Measurements from ENCODE around the gene RBBP8.

The RBBP8 gene

GRCh38 chr18:22987547-22988189 lies 54.5 kb downstream of the RBBP8 start:
- Histone ChIP-seq H3K4me3 (ENCODE audit: low read depth, low read length) (no peak overlapping the region), H3K4me1 (ENCODE audit: control insufficient read depth, insufficient read depth, low read length, unreplicated experiment) (peaks cover 4% of the 10 kb centered on the region), H3K36me3 (ENCODE audit: insufficient read depth, low read length) (peaks cover 23% of the 10 kb centered on the region; the same call in 1 of the 2 replicates), H2AFZ (ENCODE audit: low read length, unreplicated experiment) (no peak overlapping the region), H3K79me2 (ENCODE audit: control insufficient read depth, insufficient read depth, low read length, unreplicated experiment) (no peaks in the 10 kb centered on the region), H3K27ac (ENCODE audit: low read depth, low read length) (no peak overlapping the region), H3K27me3 (ENCODE audit: insufficient read depth, low read length) (no peaks in the 10 kb centered on the region)

- peaks cover 4% of the 10 kb centered on the region for H3K4me1 ChIP-seq (ENCODE audit: control insufficient read depth, insufficient read depth, low read length, unreplicated experiment)
- H3K4me3 ChIP-seq (ENCODE audit: low read depth, low read length): no peak overlapping the region
- H3K36me3 ChIP-seq (ENCODE audit: insufficient read depth, low read length): peaks cover 23% of the 10 kb centered on the region; the same call in 1 of the 2 replicates
- no peaks in the 10 kb centered on the region for H3K27me3 ChIP-seq (ENCODE audit: insufficient read depth, low read length)
- no peaks in the 10 kb centered on the region for H3K79me2 ChIP-seq (ENCODE audit: control insufficient read depth, insufficient read depth, low read length, unreplicated experiment)
- H3K27ac ChIP-seq (ENCODE audit: low read depth, low read length): no peak overlapping the region
- H2AFZ ChIP-seq (ENCODE audit: low read length, unreplicated experiment): no peak overlapping the region
These were observed 55.1 kb downstream of the RBBP8 start for GRCh38 chr18:22988208-22988607.

- peaks cover 8% of the 10 kb centered on the region for H3K36me3 ChIP-seq (ENCODE audit: insufficient read depth, low read length)
- H3K27ac ChIP-seq (ENCODE audit: low read depth, low read length): no peak overlapping the region
- H3K4me1 ChIP-seq (ENCODE audit: control insufficient read depth, insufficient read depth, low read length, unreplicated experiment): peaks cover 8% of the 10 kb centered on the region
- no peak overlapping the region for H3K4me3 ChIP-seq (ENCODE audit: low read depth, low read length)
- H3K27me3 ChIP-seq (ENCODE audit: insufficient read depth, low read length): no peaks in the 10 kb centered on the region
- no peak overlapping the region for H2AFZ ChIP-seq (ENCODE audit: low read length, unreplicated experiment)
- no peaks in the 10 kb centered on the region for H3K79me2 ChIP-seq (ENCODE audit: control insufficient read depth, insufficient read depth, low read length, unreplicated experiment)
These were observed 65.2 kb downstream of the RBBP8 start for GRCh38 chr18:22998344-22998743.

GRCh38 chr18:22999212-22999611 lies 66.1 kb downstream of the RBBP8 start:
- Histone ChIP-seq H3K36me3 (ENCODE audit: insufficient read depth, low read length) (peaks cover 8% of the 10 kb centered on the region), H3K27me3 (ENCODE audit: insufficient read depth, low read length) (no peaks in the 10 kb centered on the region), H3K4me1 (ENCODE audit: control insufficient read depth, insufficient read depth, low read length, unreplicated experiment) (peaks cover 8% of the 10 kb centered on the region), H2AFZ (ENCODE audit: low read length, unreplicated experiment) (no peak overlapping the region), H3K79me2 (ENCODE audit: control insufficient read depth, insufficient read depth, low read length, unreplicated experiment) (no peaks in the 10 kb centered on the region), H3K4me3 (ENCODE audit: low read depth, low read length) (no peak overlapping the region), H3K27ac (ENCODE audit: low read depth, low read length) (no peak overlapping the region)

GRCh38 chr18:22999647-23000046 lies 66.5 kb downstream of the RBBP8 start:
- H2AFZ ChIP-seq (ENCODE audit: low read length, unreplicated experiment): no peak overlapping the region
- no peaks in the 10 kb centered on the region for H3K79me2 ChIP-seq (ENCODE audit: control insufficient read depth, insufficient read depth, low read length, unreplicated experiment)
- H3K36me3 ChIP-seq (ENCODE audit: insufficient read depth, low read length): peaks cover 8% of the 10 kb centered on the region
- H3K4me3 ChIP-seq (ENCODE audit: low read depth, low read length): no peak overlapping the region
- H3K27me3 ChIP-seq (ENCODE audit: insufficient read depth, low read length): no peaks in the 10 kb centered on the region
- no peak overlapping the region for H3K27ac ChIP-seq (ENCODE audit: low read depth, low read length)
- peaks cover 8% of the 10 kb centered on the region for H3K4me1 ChIP-seq (ENCODE audit: control insufficient read depth, insufficient read depth, low read length, unreplicated experiment)

GRCh38 chr18:23003289-23003688 lies 70.2 kb downstream of the RBBP8 start:
- peaks cover 8% of the 10 kb centered on the region for H3K36me3 ChIP-seq (ENCODE audit: insufficient read depth, low read length)

GRCh38 chr18:23012249-23012648 lies 79.1 kb downstream of the RBBP8 start:
- H3K27ac ChIP-seq (ENCODE audit: low read depth, low read length): no peak overlapping the region
- H3K4me1 ChIP-seq (ENCODE audit: control insufficient read depth, insufficient read depth, low read length, unreplicated experiment): no peaks in the 10 kb centered on the region
- no peaks in the 10 kb centered on the region for H3K27me3 ChIP-seq (ENCODE audit: insufficient read depth, low read length)
- H3K36me3 ChIP-seq (ENCODE audit: insufficient read depth, low read length): 0 out of 2 replicates have a peak, but pooled peaks cover 3% of the 10 kb centered on the region
- H3K79me2 ChIP-seq (ENCODE audit: control insufficient read depth, insufficient read depth, low read length, unreplicated experiment): no peaks in the 10 kb centered on the region
- no peak overlapping the region for H3K4me3 ChIP-seq (ENCODE audit: low read depth, low read length)
- H2AFZ ChIP-seq (ENCODE audit: low read length, unreplicated experiment): no peak overlapping the region

More at GRCh38 chr18:23003289-23003688, 70.2 kb downstream of the RBBP8 start:
- no peak overlapping the region for H2AFZ ChIP-seq (ENCODE audit: low read length, unreplicated experiment)
- H3K27ac ChIP-seq (ENCODE audit: low read depth, low read length): no peak overlapping the region
- H3K79me2 ChIP-seq (ENCODE audit: control insufficient read depth, insufficient read depth, low read length, unreplicated experiment): no peaks in the 10 kb centered on the region
- H3K27me3 ChIP-seq (ENCODE audit: insufficient read depth, low read length): no peaks in the 10 kb centered on the region
- H3K4me1 ChIP-seq (ENCODE audit: control insufficient read depth, insufficient read depth, low read length, unreplicated experiment): peaks cover 8% of the 10 kb centered on the region
- no peak overlapping the region for H3K4me3 ChIP-seq (ENCODE audit: low read depth, low read length)

GRCh38 chr18:23020555-23021294 lies 87.6 kb downstream of the RBBP8 start:
- Histone ChIP-seq H3K27ac (ENCODE audit: low read depth, low read length) (no peak overlapping the region), H3K79me2 (ENCODE audit: control insufficient read depth, insufficient read depth, low read length, unreplicated experiment) (no peaks in the 10 kb centered on the region), H3K4me3 (ENCODE audit: low read depth, low read length) (no peak overlapping the region), H3K4me1 (ENCODE audit: control insufficient read depth, insufficient read depth, low read length, unreplicated experiment) (no peaks in the 10 kb centered on the region), H3K27me3 (ENCODE audit: insufficient read depth, low read length) (no peaks in the 10 kb centered on the region), H2AFZ (ENCODE audit: low read length, unreplicated experiment) (no peak overlapping the region), H3K36me3 (ENCODE audit: insufficient read depth, low read length) (peaks cover 6% of the 10 kb centered on the region; the same call in 1 of the 2 replicates)

GRCh38 chr18:23021623-23022022 lies 88.5 kb downstream of the RBBP8 start:
- Histone ChIP-seq H3K4me3 (ENCODE audit: low read depth, low read length) (no peak overlapping the region), H3K36me3 (ENCODE audit: insufficient read depth, low read length) (peaks cover 9% of the 10 kb centered on the region), H2AFZ (ENCODE audit: low read length, unreplicated experiment) (no peak overlapping the region), H3K27ac (ENCODE audit: low read depth, low read length) (no peak overlapping the region), H3K27me3 (ENCODE audit: insufficient read depth, low read length) (no peaks in the 10 kb centered on the region), H3K4me1 (ENCODE audit: control insufficient read depth, insufficient read depth, low read length, unreplicated experiment) (no peaks in the 10 kb centered on the region), H3K79me2 (ENCODE audit: control insufficient read depth, insufficient read depth, low read length, unreplicated experiment) (no peaks in the 10 kb centered on the region)

GRCh38 chr18:23032030-23032582 lies 99.0 kb downstream of the RBBP8 start:
- Histone ChIP-seq H3K4me3 (ENCODE audit: low read depth, low read length) (peak overlapping the region; percentile 8), H3K4me1 (ENCODE audit: control insufficient read depth, insufficient read depth, low read length, unreplicated experiment) (peaks cover 31% of the 10 kb centered on the region), H3K27me3 (ENCODE audit: insufficient read depth, low read length) (no peaks in the 10 kb centered on the region), H3K36me3 (ENCODE audit: insufficient read depth, low read length) (no peaks in the 10 kb centered on the region), H3K79me2 (ENCODE audit: control insufficient read depth, insufficient read depth, low read length, unreplicated experiment) (no peaks in the 10 kb centered on the region), H3K27ac (ENCODE audit: low read depth, low read length) (peak overlapping the region; percentile 93), H2AFZ (ENCODE audit: low read length, unreplicated experiment) (peak overlapping the region; percentile 18)
